Sigmoid colon (tissue), 7 donors: ENCODE data around the gene ETHE1. TPM values are rescaled to one million over a fixed set of nuclear protein-coding genes. Genes with fewer than 3 reads are reported as not detected.

Source experiments
- DNase-seq: peaks from one replicate; pipeline ENCODE4 v3.0.0-alpha.2; 2019
- H3K27ac ChIP-seq, 4 donors: fragments of 200-600 bp; sonication (generic); one replicate each; pipeline ENCODE4 v1.5.1; 2016 to 2019; ENCODE audit warnings: mild to moderate bottlenecking in 1 of 4
- H3K27me3 ChIP-seq, 3 donors: fragments of 200-600 bp; sonication (generic); one replicate each; pipeline ENCODE4 v1.5.1; 2019; ENCODE audit warnings: mild to moderate bottlenecking in 1 of 3
- H3K36me3 ChIP-seq, 4 donors: fragments of 200-600 bp; sonication (generic); one replicate each; pipeline ENCODE4 v1.5.1; 2016 to 2019
- H3K4me1 ChIP-seq, 4 donors: fragments of 200-600 bp; sonication (generic); one replicate each; pipeline ENCODE4 v1.5.1; 2017 to 2019
- H3K4me3 ChIP-seq, 4 donors: fragments of 200-600 bp; sonication (generic); one replicate each; pipeline ENCODE4 v1.5.1; 2017 to 2019; ENCODE audit warnings: mild to moderate bottlenecking in 2 of 4, moderate library complexity in 1 of 4
- H3K9me3 ChIP-seq, 4 donors: fragments of 200-600 bp in 3 of 4; sonication (generic) in 3 of 4; one replicate each; pipeline versions ENCODE4 v1.5.1 to v1.6.1; 2013 to 2019
- EP300 ChIP-seq, 4 donors: sonication (generic); formaldehyde crosslinking; IDR thresholded peaks; one replicate each; pipeline ENCODE4 v1.6.1; 2017; ENCODE audit warnings: antibody characterized with exemption in 4 of 4
- POLR2A ChIP-seq, 2 donors: fragments of 450-650 bp; IDR thresholded peaks; one replicate each; pipeline ENCODE4 v1.6.1; 2016; ENCODE audit warnings: antibody characterized with exemption in 2 of 2, mild to moderate bottlenecking in 2 of 2, moderate library complexity in 2 of 2
- POLR2AphosphoS5 ChIP-seq, 4 donors: sonication (generic); formaldehyde crosslinking; IDR thresholded peaks; one replicate each; pipeline ENCODE4 v1.6.1; 2017; ENCODE audit warnings: antibody characterized with exemption in 4 of 4
- WGBS, 2 donors: extraction: QIAGEN DNeasy Blood & Tissue Kit; methylation state at CpG; one replicate each; pipeline ENCODE4 v1.1.7; 2013; 5-methylcytosine and 5-hydroxymethylcytosine counted together
- intact Hi-C: fragments of 100-400 bp; cut with DNase I; formaldehyde crosslinking; loops from one replicate; pipeline ENCODE4 v1.15.1; 2023
- polyA plus RNA-seq, 3 donors: library from polyadenylated mRNA; stranded (reverse); fragments of 200-250 nt; gene quantifications; one replicate each; pipeline ENCODE4 v1.2.3, GENCODE V29; 2013
- total RNA-seq, 4 donors: library from RNA; depleted of rRNA; stranded (reverse); fragments of >200 nt; gene quantifications; one replicate each; pipeline ENCODE4 v1.1.0, GENCODE V29; 2016
- TF ChIP-seq, protein P1 (sequence below), 4 experiments: fragments of 450-650 bp in 3 of 4; fragments of 200-600 bp in 1 of 4; IDR thresholded peaks; one replicate each; pipeline ENCODE4 v1.5.1; 2016 to 2019; ENCODE audit warnings: antibody characterized with exemption in 4 of 4, mild to moderate bottlenecking in 3 of 4, moderate library complexity in 2 of 4
- donor health status: healthy with polysubstance abuse.
- donor health status: Bipolar disorder and iron deficiency.
- donor health status: healthy.

The ETHE1 gene
- total and polyA plus RNA-seq, 7 donors, result 40.7 to 575 (median 57.9) TPM

DNA sequence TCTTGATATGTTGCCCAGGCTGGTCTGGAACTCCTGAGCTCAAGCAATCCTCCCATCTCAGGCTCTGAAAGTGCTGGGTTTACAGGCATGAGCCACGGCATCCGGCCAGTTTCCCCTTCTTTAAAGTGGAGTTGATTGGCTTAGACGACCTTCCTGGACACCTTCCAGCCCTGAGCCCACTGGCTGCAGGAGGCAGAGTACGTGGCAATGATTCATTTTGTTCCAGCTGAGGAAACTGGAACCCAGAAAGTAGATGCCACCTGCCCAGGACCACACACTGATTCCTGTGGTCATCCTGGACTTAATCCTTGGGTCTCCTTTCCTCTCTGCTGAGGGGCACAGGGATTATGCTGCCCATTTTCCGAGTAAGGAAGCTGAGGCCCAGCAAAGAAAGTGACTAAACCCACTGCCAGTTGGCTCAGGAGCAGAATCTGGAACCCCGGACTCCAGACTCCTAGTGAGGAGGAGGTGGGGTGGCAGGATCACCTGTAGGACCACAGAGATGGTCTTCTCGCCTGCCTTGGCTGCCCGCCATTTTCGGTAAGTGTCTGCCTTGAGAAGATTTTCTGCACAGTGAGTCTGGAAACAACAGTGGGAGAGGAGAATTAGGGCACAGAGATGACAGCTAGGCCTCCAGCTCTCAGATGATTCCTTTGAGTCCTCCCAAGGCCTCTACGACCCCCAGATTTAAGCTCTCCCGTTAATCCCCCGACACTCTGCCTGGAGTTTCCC lies 47.6 kb upstream of the ETHE1 start:
- Histone ChIP-seq H3K4me1 (peaks cover 0 to 17% (median 14%) of the 10 kb centered on the region in 4 donors), H3K36me3 (peaks cover 0 to 9% (median 0%) of the 10 kb centered on the region in 4 donors), H3K27me3 (no peaks in the 10 kb centered on the region), H3K4me3 (peak overlapping the region; percentile 58 to 79 (median 76)), H3K27ac (peak overlapping the region; percentile 86 to 88 (median 86)), H3K9me3 (no peaks in the 10 kb centered on the region)
- DNase-seq, result no peak
- intact Hi-C loops, result loop anchor here (1.0 to 5.0 kb wide), 2 partner anchors 22 to 37 kb away; partner anchors contain the start of genes IRGQ and ZNF576
- TF ChIP-seq EP300 (IDR thresholded peaks at IDR 0.05) (no peak), POLR2A (IDR thresholded peaks at IDR 0.05) (no peak), POLR2AphosphoS5 (IDR thresholded peaks at IDR 0.05) (no peak)
- TF ChIP-seq, protein P1, sequence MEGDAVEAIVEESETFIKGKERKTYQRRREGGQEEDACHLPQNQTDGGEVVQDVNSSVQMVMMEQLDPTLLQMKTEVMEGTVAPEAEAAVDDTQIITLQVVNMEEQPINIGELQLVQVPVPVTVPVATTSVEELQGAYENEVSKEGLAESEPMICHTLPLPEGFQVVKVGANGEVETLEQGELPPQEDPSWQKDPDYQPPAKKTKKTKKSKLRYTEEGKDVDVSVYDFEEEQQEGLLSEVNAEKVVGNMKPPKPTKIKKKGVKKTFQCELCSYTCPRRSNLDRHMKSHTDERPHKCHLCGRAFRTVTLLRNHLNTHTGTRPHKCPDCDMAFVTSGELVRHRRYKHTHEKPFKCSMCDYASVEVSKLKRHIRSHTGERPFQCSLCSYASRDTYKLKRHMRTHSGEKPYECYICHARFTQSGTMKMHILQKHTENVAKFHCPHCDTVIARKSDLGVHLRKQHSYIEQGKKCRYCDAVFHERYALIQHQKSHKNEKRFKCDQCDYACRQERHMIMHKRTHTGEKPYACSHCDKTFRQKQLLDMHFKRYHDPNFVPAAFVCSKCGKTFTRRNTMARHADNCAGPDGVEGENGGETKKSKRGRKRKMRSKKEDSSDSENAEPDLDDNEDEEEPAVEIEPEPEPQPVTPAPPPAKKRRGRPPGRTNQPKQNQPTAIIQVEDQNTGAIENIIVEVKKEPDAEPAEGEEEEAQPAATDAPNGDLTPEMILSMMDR (IDR thresholded peaks at IDR 0.05), result no peak
- WGBS, 2 donors, result 29 to 39% methylated on average over 12 of the region's 12 CpGs

DNA sequence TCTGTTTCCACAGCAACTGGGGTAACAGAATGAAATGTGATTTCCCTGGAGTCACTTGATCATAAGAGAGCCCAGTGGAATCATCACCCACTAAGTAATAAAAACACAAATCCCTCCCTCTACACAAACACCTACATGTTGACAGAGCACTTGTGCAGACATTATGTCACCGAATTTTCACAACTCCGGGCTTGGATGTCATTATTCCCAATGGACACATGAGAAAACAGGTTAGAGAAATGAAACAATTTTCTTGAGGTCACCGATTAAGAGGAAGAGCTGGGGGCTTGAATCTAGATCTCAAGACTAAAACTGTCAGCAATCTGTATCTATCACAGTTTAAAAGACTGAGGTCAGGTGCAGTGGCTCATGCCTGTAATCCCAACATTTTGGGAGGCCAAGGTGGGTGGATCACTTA lies 45.2 kb upstream of the ETHE1 start:
- H3K27me3 ChIP-seq, result no peaks in the 10 kb centered on the region
- peaks cover 0 to 17% (median 14%) of the 10 kb centered on the region in 4 donors for H3K4me1 ChIP-seq
- intact Hi-C loops, result loop anchor here (5.0 kb wide), 1 partner anchor 35 kb away; no protein-coding TSS in a partner anchor
- no peak for DNase-seq
- WGBS, 2 donors, result 20 to 73% methylated on average over 3 of the region's 3 CpGs
- TF ChIP-seq POLR2A (IDR thresholded peaks at IDR 0.05) (no peak), EP300 (IDR thresholded peaks at IDR 0.05) (no peak), POLR2AphosphoS5 (IDR thresholded peaks at IDR 0.05) (no peak)
- TF ChIP-seq, protein P1 (IDR thresholded peaks at IDR 0.05), result no peak
- no peak overlapping the region for H3K27ac ChIP-seq
- no peaks in the 10 kb centered on the region for H3K9me3 ChIP-seq
- peaks cover 0 to 9% (median 0%) of the 10 kb centered on the region in 4 donors for H3K36me3 ChIP-seq
- H3K4me3 ChIP-seq, result no peak overlapping the region

DNA sequence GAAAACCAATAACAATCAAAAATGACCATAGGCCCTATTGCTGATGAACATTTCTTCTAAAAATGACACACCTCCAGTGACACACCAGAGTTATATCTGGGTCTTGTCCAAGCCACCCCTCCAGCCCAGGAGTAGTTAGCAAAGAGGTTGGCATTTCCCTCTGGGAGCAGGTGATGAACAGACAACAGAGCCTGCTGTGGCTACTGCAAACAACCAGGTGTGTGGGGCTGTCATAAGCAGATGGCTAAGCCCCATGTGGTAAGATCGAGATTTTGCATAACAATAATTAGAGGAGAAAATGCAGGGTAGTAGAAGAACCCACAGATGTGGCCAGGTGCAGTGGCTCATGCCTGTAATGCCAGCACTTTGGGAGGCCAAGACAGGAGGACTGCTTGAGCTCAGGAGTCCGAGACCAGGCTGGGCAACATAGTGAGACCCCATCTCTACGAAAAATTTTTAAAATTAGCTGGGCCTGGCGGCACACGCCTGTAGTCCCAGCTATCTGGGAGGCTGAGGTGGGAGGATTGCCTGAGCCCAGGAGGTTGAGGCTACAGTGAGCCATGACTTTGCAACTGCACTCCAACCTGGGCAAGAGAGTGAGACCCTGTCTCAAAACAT lies 43.3 kb upstream of the ETHE1 start:
- TF ChIP-seq POLR2A (IDR thresholded peaks at IDR 0.05) (no peak), EP300 (IDR thresholded peaks at IDR 0.05) (no peak), POLR2AphosphoS5 (IDR thresholded peaks at IDR 0.05) (no peak)
- TF ChIP-seq, protein P1 (IDR thresholded peaks at IDR 0.05), result no peak
- H3K27ac ChIP-seq, result no peak overlapping the region
- peaks cover 0 to 19% (median 14%) of the 10 kb centered on the region in 4 donors for H3K4me1 ChIP-seq
- no peaks in the 10 kb centered on the region for H3K27me3 ChIP-seq
- intact Hi-C loops, result loop anchor here (5.0 kb wide), 1 partner anchor 33 kb away; no protein-coding TSS in a partner anchor
- WGBS, 2 donors, result 84 to 87% methylated on average over 5 of the region's 5 CpGs
- H3K36me3 ChIP-seq, result peaks cover 0 to 9% (median 0%) of the 10 kb centered on the region in 4 donors
- no peak for DNase-seq
- no peak overlapping the region for H3K4me3 ChIP-seq
- no peaks in the 10 kb centered on the region for H3K9me3 ChIP-seq

DNA sequence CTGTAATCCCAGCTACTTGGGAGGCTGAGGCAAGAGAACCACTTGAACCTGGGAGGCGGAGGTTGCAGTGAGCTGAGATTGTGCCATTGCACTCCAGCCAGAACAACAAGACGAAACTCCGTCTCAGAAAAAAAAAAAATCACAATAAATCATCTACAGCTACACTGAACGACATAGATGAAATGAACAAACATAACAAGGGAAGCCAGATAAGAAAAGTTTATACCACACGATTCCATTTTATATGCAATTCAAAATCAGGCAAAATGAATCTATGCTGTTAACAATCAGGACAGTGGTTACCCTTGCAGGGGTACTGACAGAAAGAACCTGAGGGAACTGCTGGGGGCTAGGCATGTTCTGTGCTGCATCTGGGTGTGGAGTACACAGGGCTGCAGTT lies 42.7 kb upstream of the ETHE1 start:
- no peak overlapping the region for H3K27ac ChIP-seq
- H3K27me3 ChIP-seq, result no peaks in the 10 kb centered on the region
- WGBS, 2 donors, result 68 to 82% methylated on average over 5 of the region's 5 CpGs
- no peak overlapping the region for H3K4me3 ChIP-seq
- H3K9me3 ChIP-seq, result no peaks in the 10 kb centered on the region
- intact Hi-C loops, result loop anchor here (5.0 kb wide), 1 partner anchor 32 kb away; no protein-coding TSS in a partner anchor
- TF ChIP-seq EP300 (IDR thresholded peaks at IDR 0.05) (no peak), POLR2A (IDR thresholded peaks at IDR 0.05) (no peak), POLR2AphosphoS5 (IDR thresholded peaks at IDR 0.05) (no peak)
- TF ChIP-seq, protein P1 (IDR thresholded peaks at IDR 0.05), result no peak
- H3K4me1 ChIP-seq, result peaks cover 0 to 22% (median 12%) of the 10 kb centered on the region in 4 donors
- H3K36me3 ChIP-seq, result peaks cover 0 to 9% (median 0%) of the 10 kb centered on the region in 4 donors
- no peak for DNase-seq
